ENCODE results near the gene CNP.
"Not testable (repeated sequence)": the region's sequence is repeated elsewhere in the genome, so short reads cannot be mapped to it uniquely, and the experiment has no call there.

Gene CNP

GRCh38 chr17:42001729-42002128 is 35.1 kb downstream of the CNP start:
- DNase-seq (ENCODE audit: extremely low read depth in 1 of 2, low read depth in 1 of 2): no peak

DNA sequence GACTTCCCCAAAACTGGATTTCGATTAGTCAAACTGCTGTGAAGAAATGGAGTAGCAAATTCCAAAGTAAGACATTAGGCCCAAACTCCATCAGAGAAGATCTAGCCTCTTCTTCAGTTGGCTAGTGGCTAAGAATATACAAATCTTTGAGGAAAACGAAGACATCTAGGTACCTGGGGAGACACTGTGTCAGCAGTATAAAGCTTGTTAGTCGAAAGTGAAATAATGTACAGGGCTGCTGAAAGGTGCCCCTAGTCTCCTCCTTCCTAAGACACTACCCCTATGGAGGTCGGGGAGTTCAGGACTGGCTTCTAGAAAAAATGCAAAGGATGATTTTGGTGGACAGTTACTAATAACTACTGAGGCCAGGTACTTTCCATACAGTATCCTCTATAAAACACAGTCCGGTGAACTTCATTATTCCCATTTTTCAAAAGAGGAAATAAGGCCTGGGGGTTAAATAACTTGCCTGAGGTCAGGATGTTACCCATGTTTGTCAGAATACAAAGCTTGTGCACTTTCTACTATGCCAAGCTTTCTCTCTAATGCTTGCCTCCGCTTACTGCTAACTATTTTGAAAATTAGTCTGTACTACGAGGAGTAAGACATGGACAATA is 35.7 kb downstream of the CNP start:
- DNase-seq (ENCODE audit: extremely low read depth in 1 of 2, low read depth in 1 of 2): no peak

GRCh38 chr17:42002792-42003301 is 36.3 kb downstream of the CNP start:
- DNase-seq (ENCODE audit: extremely low read depth in 1 of 2, low read depth in 1 of 2): no peak

- DNase-seq (ENCODE audit: extremely low read depth in 1 of 2, low read depth in 1 of 2): no peak
Measured at GRCh38 chr17:42005166-42005565, 38.6 kb downstream of the CNP start.

DNA sequence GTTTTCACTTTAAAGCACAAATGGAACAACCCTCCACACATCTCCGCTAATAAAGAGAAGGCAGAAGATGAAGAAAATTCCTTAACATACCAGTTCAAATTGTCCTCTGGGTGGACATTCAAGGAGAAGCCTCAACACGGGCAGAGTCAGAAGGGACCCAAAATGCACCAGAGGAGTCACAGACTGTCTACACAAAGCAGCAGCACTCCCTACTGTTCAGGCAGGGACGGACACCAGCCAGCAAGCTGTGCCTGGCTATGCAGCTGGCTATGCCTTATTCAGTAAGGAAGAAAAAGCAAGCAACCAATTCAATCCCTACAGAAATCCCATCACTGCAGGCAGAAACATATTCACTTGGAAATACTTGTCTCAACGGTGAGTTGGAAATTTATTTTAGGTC is 42.6 kb downstream of the CNP start:
- no peak for DNase-seq (ENCODE audit: extremely low read depth in 1 of 2, low read depth in 1 of 2)

GRCh38 chr17:42010266-42010680 is 43.7 kb downstream of the CNP start:
- DNase-seq (ENCODE audit: extremely low read depth in 1 of 2, low read depth in 1 of 2): not testable (repeated sequence)

GRCh38 chr17:42010898-42011516 is 44.4 kb downstream of the CNP start:
- DNase-seq (ENCODE audit: extremely low read depth in 1 of 2, low read depth in 1 of 2): no peak

GRCh38 chr17:42012363-42012762 is 45.8 kb downstream of the CNP start:
- DNase-seq (ENCODE audit: extremely low read depth in 1 of 2, low read depth in 1 of 2): not testable (repeated sequence)

- DNase-seq (ENCODE audit: extremely low read depth in 1 of 2, low read depth in 1 of 2): not testable (repeated sequence)
Measured at GRCh38 chr17:42013740-42014139, 47.1 kb downstream of the CNP start.

GRCh38 chr17:42016411-42016831 is 49.8 kb downstream of the CNP start:
- DNase-seq (ENCODE audit: extremely low read depth in 1 of 2, low read depth in 1 of 2): no peak

GRCh38 chr17:42016941-42017865 is 50.6 kb downstream of the CNP start, which contains the start of gene DNAJC7:
DNAJC7 (minus strand) TSS chr17:42017439; CDS start chr17:42017416, 23 bp downstream.
- peak; percentile 68 to 79 for DNase-seq (ENCODE audit: extremely low read depth in 1 of 2, low read depth in 1 of 2)

DNA sequence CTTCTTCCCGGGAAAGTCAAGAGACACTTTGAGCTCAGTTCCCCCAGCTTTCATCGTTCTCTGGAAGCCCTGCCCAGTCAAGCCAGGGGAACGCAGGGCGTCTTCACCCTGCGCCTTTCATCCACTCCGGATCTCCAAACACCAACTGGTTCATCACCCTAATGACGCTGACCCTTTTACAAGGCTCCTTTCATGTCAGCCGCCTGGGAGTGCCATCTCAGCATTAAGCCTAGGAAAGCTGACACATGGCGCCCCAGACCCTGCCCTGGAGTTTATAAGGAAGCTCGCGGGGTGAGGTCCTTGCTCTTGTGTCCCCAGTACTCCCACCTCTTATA is 51.2 kb downstream of the CNP start:
- DNase-seq (ENCODE audit: extremely low read depth in 1 of 2, low read depth in 1 of 2): no peak

GRCh38 chr17:42018339-42018738 is 51.7 kb downstream of the CNP start:
- no peak for DNase-seq (ENCODE audit: extremely low read depth in 1 of 2, low read depth in 1 of 2)

DNA sequence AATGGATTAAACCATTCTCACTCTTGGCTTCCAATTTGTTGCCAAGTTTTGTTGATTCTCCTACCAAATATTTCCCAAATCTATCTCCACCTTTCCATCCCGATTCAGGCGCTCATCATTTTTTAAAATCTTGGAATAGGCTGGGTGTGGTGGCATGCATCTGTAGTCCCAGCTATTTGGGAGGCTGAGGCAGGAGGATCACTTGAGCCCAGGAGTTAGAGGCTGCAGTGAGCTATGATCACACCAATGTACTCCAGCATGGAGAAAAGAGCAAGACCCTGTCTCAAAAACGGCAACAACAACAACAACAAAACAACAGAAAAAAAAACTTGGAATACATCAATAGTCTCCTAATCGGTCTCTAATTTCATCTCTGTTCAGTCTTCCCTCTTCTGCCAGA is 52.4 kb downstream of the CNP start:
- DNase-seq (ENCODE audit: extremely low read depth in 1 of 2, low read depth in 1 of 2): no peak

- DNase-seq (ENCODE audit: extremely low read depth in 1 of 2, low read depth in 1 of 2): peak; percentile 81 to 89
Measured at GRCh38 chr17:42019509-42020404, 53.2 kb downstream of the CNP start, which contains the start of gene NKIRAS2. NKIRAS2 (plus strand) TSS chr17:42020090; CDS start chr17:42021578, 1,488 bp downstream.

GRCh38 chr17:42020845-42021244 is 54.2 kb downstream of the CNP start:
- not testable (repeated sequence) for DNase-seq (ENCODE audit: extremely low read depth in 1 of 2, low read depth in 1 of 2)

DNA sequence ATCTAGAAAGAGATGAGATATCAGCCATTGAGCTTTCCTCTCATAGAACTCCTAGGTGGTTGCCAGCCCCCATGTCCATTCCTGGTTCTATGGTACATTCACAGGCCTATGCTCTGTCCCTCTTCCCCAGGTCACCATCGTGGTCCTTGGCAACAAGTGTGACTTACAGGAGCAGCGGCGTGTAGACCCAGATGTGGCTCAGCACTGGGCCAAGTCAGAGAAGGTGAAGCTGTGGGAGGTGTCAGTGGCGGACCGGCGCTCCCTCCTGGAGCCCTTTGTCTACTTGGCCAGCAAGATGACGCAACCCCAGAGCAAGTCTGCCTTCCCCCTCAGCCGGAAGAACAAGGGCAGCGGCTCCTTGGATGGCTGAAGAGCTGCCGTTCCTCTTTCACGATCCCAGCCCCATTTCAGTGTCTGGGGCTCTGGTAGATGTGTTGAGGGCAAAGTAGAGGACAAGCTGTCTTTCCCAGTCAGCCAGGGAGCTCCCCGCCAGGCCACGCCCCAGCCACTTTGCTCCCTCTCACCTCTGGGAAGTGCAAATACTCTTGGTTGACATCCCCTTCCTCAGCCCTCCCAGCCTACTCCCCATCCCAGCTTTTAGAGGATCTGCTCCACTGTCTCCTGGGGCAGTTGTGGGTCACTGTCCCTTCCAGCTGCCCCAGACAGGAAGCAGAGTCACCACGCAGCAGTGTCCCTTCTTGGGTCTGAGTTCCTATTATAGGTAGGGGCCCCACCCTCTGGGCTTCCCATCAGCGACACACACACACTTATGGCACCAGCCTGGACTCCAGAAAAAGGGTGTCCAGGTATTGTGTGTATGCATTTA is 57.1 kb downstream of the CNP start:
- no peak for DNase-seq (ENCODE audit: extremely low read depth in 1 of 2, low read depth in 1 of 2)

- no peak for DNase-seq (ENCODE audit: extremely low read depth in 1 of 2, low read depth in 1 of 2)
Measured at GRCh38 chr17:42025191-42025579, 58.6 kb downstream of the CNP start.

- DNase-seq (ENCODE audit: extremely low read depth in 1 of 2, low read depth in 1 of 2): no peak
Measured at GRCh38 chr17:42025936-42026335, 59.3 kb downstream of the CNP start.
